IMR-90 (cell line): ENCODE data around the gene FRAS1. TPM values are rescaled to one million over a fixed set of nuclear protein-coding genes. Genes with fewer than 3 reads are reported as not detected.

ENCODE experiments used
- ATAC-seq: fragments of 200-7000 bp; cut with Tn5 transposase; 2 replicates; pipeline ENCODE4 v1.9.1; 2020; ENCODE audit warnings: low read depth, mild to moderate bottlenecking, moderate library complexity
- BruUV-seq: library from RNA; stranded (reverse); fragments of 400-500 nt; replicated peaks from 2 replicates; lab custom pipeline; 2021; lab: Mats Ljungman, UMichigan
- CTCF ChIA-PET: fragments of 300-600 bp; formaldehyde crosslinking; extraction: SDS; loops from one replicate; lab custom pipeline; 2021; ENCODE audit warnings: antibody characterized with exemption; lab: Yijun Ruan, JAX
- POLR2A ChIA-PET: fragments of 300-600 bp; sonication (Branson Sonifier 250); formaldehyde crosslinking; loops from one replicate; lab custom pipeline; 2022; ENCODE audit warnings: antibody characterized with exemption; ENCODE audit not compliant: unreplicated experiment; lab: Charles Lee
- DNase-seq: peaks from one replicate; pipeline ENCODE4 v3.0.0; 2013
- H2AFZ ChIP-seq: replicated peaks from 2 replicates; pipeline ENCODE3; 2013; ENCODE audit warnings: low read length, mild to moderate bottlenecking; ENCODE audit not compliant: poor library complexity
- H2AK5ac ChIP-seq: 2 replicates; pipeline ENCODE4 v1.6.1; 2013; ENCODE audit warnings: low read depth, low read length, inconsistent platforms
- H2AK9ac ChIP-seq: replicated peaks from 2 replicates; pipeline ENCODE3; 2013; ENCODE audit warnings: mild to moderate bottlenecking, low read depth, low read length, moderate library complexity; ENCODE audit not compliant: poor library complexity
- H2BK120ac ChIP-seq: 2 replicates; pipeline ENCODE4 v1.6.1; 2013; ENCODE audit warnings: low read depth, low read length, inconsistent platforms
- H2BK15ac ChIP-seq: 3 replicates; pipeline ENCODE4 v1.6.1; 2013; ENCODE audit warnings: low read depth, low read length, inconsistent platforms
- H2BK20ac ChIP-seq: 2 replicates; pipeline ENCODE4 v1.6.1; 2013; ENCODE audit warnings: low read depth, mild to moderate bottlenecking, inconsistent platforms, low read length, moderate library complexity
- H2BK5ac ChIP-seq: 2 replicates; pipeline ENCODE4 v1.6.1; 2013; ENCODE audit warnings: mild to moderate bottlenecking, low read depth, low read length, inconsistent platforms; ENCODE audit not compliant: poor library complexity, severe bottlenecking
- H3K14ac ChIP-seq: replicated peaks from 2 replicates; pipeline ENCODE4 v1.6.1; 2013; ENCODE audit warnings: low read depth, low read length, inconsistent platforms
- H3K18ac ChIP-seq: 2 replicates; pipeline ENCODE4 v1.6.1; 2013; ENCODE audit warnings: low read depth, low read length, control low read depth
- H3K23ac ChIP-seq: 2 replicates; pipeline ENCODE4 v1.6.1; 2013; ENCODE audit warnings: low read depth, low read length, inconsistent platforms
- H3K27ac ChIP-seq: 2 replicates; pipeline ENCODE4 v1.5.1; 2013; ENCODE audit warnings: mild to moderate bottlenecking, control low read depth, low read length; ENCODE audit not compliant: insufficient read depth
- H3K27me3 ChIP-seq: 2 replicates; pipeline ENCODE4 v1.6.1; 2013; ENCODE audit warnings: low read length; ENCODE audit not compliant: control insufficient read depth, insufficient read depth
- H3K36me3 ChIP-seq: 2 replicates; pipeline ENCODE4 v1.6.1; 2013; ENCODE audit warnings: low read length, mixed read lengths; ENCODE audit not compliant: control insufficient read depth, insufficient read depth
- H3K4ac ChIP-seq: 2 replicates; pipeline ENCODE4 v1.6.1; 2013; ENCODE audit warnings: low read depth, low read length, inconsistent platforms
- H3K4me1 ChIP-seq: 2 replicates; pipeline ENCODE4 v1.6.1; 2013; ENCODE audit warnings: low read length, mixed read lengths; ENCODE audit not compliant: control insufficient read depth, insufficient read depth
- H3K4me2 ChIP-seq: 2 replicates; pipeline ENCODE4 v1.6.1; 2013; ENCODE audit warnings: low read depth, mild to moderate bottlenecking, control low read depth, low read length, moderate library complexity
- H3K4me3 ChIP-seq: 2 replicates; pipeline ENCODE4 v1.5.1; 2013; ENCODE audit warnings: low read depth, mild to moderate bottlenecking, control low read depth, low read length, moderate library complexity; ENCODE audit not compliant: insufficient read depth
- H3K56ac ChIP-seq: 2 replicates; pipeline ENCODE4 v1.6.1; 2013; ENCODE audit warnings: low read length, inconsistent platforms; ENCODE audit not compliant: insufficient read depth; ENCODE audit errors: extremely low read depth
- H3K79me1 ChIP-seq, 2 experiments: 2 replicates each; pipeline ENCODE4 v1.6.1; 2013; ENCODE audit warnings: low read length in 2 of 2, inconsistent platforms in 1 of 2, low read depth in 1 of 2
- H3K9ac ChIP-seq: 2 replicates; pipeline ENCODE4 v1.6.1; 2013; ENCODE audit warnings: low read depth, low read length, control low read depth
- H3K9me1 ChIP-seq: 2 replicates; pipeline ENCODE4 v1.6.1; 2013; ENCODE audit warnings: low read length, inconsistent platforms; ENCODE audit not compliant: insufficient read depth
- H3K9me3 ChIP-seq: 2 replicates; pipeline ENCODE4 v1.6.1; 2013; ENCODE audit warnings: low read length; ENCODE audit not compliant: control insufficient read depth, insufficient read depth
- H4K20me1 ChIP-seq: 2 replicates; pipeline ENCODE4 v1.6.1; 2013; ENCODE audit warnings: low read length, inconsistent platforms; ENCODE audit not compliant: insufficient read depth
- H4K5ac ChIP-seq: 2 replicates; pipeline ENCODE4 v1.6.1; 2013; ENCODE audit warnings: mild to moderate bottlenecking, low read depth, low read length, control low read depth
- H4K8ac ChIP-seq, 2 experiments: 2 replicates each; pipeline ENCODE4 v1.6.1; 2013; ENCODE audit warnings: low read depth in 2 of 2, low read length in 2 of 2, control low read depth in 1 of 2, inconsistent platforms in 1 of 2
- H4K91ac ChIP-seq: 2 replicates; pipeline ENCODE4 v1.6.1; 2013; ENCODE audit warnings: low read depth, low read length, inconsistent platforms; ENCODE audit not compliant: insufficient read depth
- BHLHE40 ChIP-seq: fragments of 150-350 bp; IDR thresholded peaks from 2 replicates; pipeline ENCODE4 v1.6.1; 2016; ENCODE audit warnings: mild to moderate bottlenecking, low read depth, low read length
- CHD1 ChIP-seq: IDR thresholded peaks from 2 replicates; pipeline ENCODE4 v1.6.1; 2012; ENCODE audit warnings: low read depth, low read length, improper control_type of control experiment
- CTCF ChIP-seq: conservative IDR thresholded peaks from 2 replicates; pipeline ENCODE4 v1.5.1; 2012; ENCODE audit warnings: mild to moderate bottlenecking, low read depth, low read length, improper control_type of control experiment
- FOS ChIP-seq: fragments of 150-350 bp; IDR thresholded peaks from 2 replicates; pipeline ENCODE4 v1.6.1; 2016; ENCODE audit warnings: low read depth, low read length
- MAFK ChIP-seq: IDR thresholded peaks from 2 replicates; pipeline ENCODE4 v1.6.1; 2012; ENCODE audit warnings: low read depth, low read length, improper control_type of control experiment
- MAZ ChIP-seq: IDR thresholded peaks from 2 replicates; pipeline ENCODE4 v1.6.1; 2012; ENCODE audit warnings: low read depth, mild to moderate bottlenecking, low read length, improper control_type of control experiment, moderate library complexity, borderline replicate concordance
- MXI1 ChIP-seq: IDR thresholded peaks from 2 replicates; pipeline ENCODE4 v1.6.1; 2012; ENCODE audit warnings: low read depth, mild to moderate bottlenecking, low read length, moderate library complexity, borderline replicate concordance
- NFE2L2 ChIP-seq: fragments of 150-350 bp; IDR thresholded peaks from 2 replicates; pipeline ENCODE4 v1.6.1; 2016; ENCODE audit warnings: low read depth, mild to moderate bottlenecking, low read length
- POLR2A ChIP-seq: IDR thresholded peaks from 2 replicates; pipeline ENCODE4 v1.6.1; 2012; ENCODE audit warnings: mild to moderate bottlenecking, low read depth, low read length
- RAD21 ChIP-seq: IDR thresholded peaks from 2 replicates; pipeline ENCODE4 v1.6.1; 2012; ENCODE audit warnings: low read length, improper control_type of control experiment
- RCOR1 ChIP-seq: IDR thresholded peaks from 2 replicates; pipeline ENCODE4 v1.6.1; 2012; ENCODE audit warnings: mild to moderate bottlenecking, low read length, improper control_type of control experiment; ENCODE audit not compliant: insufficient replicate concordance
- RFX5 ChIP-seq: IDR thresholded peaks from 2 replicates; pipeline ENCODE4 v1.8.0; 2012; ENCODE audit warnings: low read depth, mild to moderate bottlenecking, low read length, moderate library complexity
- WGBS, 2 experiments: methylation state at CpG; one replicate each; pipeline versions ENCODE4 v1.1.5 to v1.1.7; 2013; ENCODE audit warnings: missing lambda C conversion rate in 2 of 2; ENCODE audit not compliant: insufficient read length in 1 of 2; ENCODE audit errors: extremely low coverage in 2 of 2; 5-methylcytosine and 5-hydroxymethylcytosine counted together
- dilution Hi-C: fragments of 300-500 bp; cut with HindIII; formaldehyde crosslinking; loops from one replicate; pipeline ENCODE4 v1.14.3; 2018; ENCODE audit warnings: low sequenced_read_pairs; ENCODE audit not compliant: unreplicated experiment
- in situ Hi-C: fragments of 300-500 bp; cut with MboI; formaldehyde crosslinking; loops from 3 replicates; pipeline ENCODE4 v1.14.3; 2019; ENCODE audit warnings: low sequenced_read_pairs, inconsistent platforms, mixed read lengths
- intact Hi-C: fragments of 100-400 bp; cut with micrococcal nuclease; formaldehyde crosslinking; loops from 2 replicates; pipeline ENCODE4 v1.10.0; 2022
- polyA plus RNA-seq, 3 experiments: library from polyadenylated mRNA; depleted of rRNA; stranded (reverse); fragments of >200 nt; gene quantifications; 2 replicates each; pipeline ENCODE4 v1.2.3, GENCODE V29; 2012; ENCODE audit warnings: low replicate concordance in 1 of 3
- total RNA-seq: library from RNA; depleted of rRNA; stranded (reverse); fragments of >200 nt; gene quantifications from 2 replicates; pipeline ENCODE4 v1.2.3, GENCODE V29; 2012
- TF ChIP-seq, protein P1 (sequence below): fragments of 150-350 bp; IDR thresholded peaks from 2 replicates; pipeline ENCODE4 v1.6.1; 2017; ENCODE audit warnings: mild to moderate bottlenecking, antibody characterized with exemption, low read length, low read depth

FRAS1 gene
- total and polyA plus RNA-seq, 2 of the 4 experiments (the other 2 are of a cell fraction), result under 0.01 to 0.03 TPM

- TF ChIP-seq MXI1, result no peak
Measured at GRCh38 chr4:78336093-78336943, 279.2 kb downstream of the FRAS1 start (continued).

- Histone ChIP-seq H3K56ac (no peak overlapping the region), H2BK5ac (no peak overlapping the region), H2AFZ (no peak overlapping the region), H3K4ac (no peak overlapping the region), H4K20me1 (no peaks in the 10 kb centered on the region), H3K4me3 (no peak overlapping the region), H2BK20ac (no peak overlapping the region), H3K14ac (no peak overlapping the region), H2AK5ac (no peak overlapping the region), H3K9me1 (no peaks in the 10 kb centered on the region), H3K9ac (no peak overlapping the region), H2BK15ac (no peak overlapping the region), H4K5ac (no peak overlapping the region), H3K27ac (no peak overlapping the region), H2BK120ac (no peak overlapping the region), H3K27me3 (peaks cover 9% of the 10 kb centered on the region), H3K4me2 (no peak overlapping the region), H3K79me1 (no peaks in the 10 kb centered on the region), H3K9me3 (no peaks in the 10 kb centered on the region), H4K8ac (no peak overlapping the region), H3K23ac (no peak overlapping the region), H4K91ac (no peak overlapping the region), H3K4me1 (no peaks in the 10 kb centered on the region), H3K18ac (no peak overlapping the region), H3K36me3 (no peaks in the 10 kb centered on the region), H2AK9ac (no peak overlapping the region)
- WGBS, 2 experiments, result no CpG with 5 or more reads among the region's 9 CpGs
- no TSS peak for BruUV-seq
- DNase-seq (no peak), ATAC-seq (no peak)
- intact Hi-C loops, result no loop called here
- CTCF ChIA-PET, result no interaction called here
- POLR2A ChIA-PET, result no interaction called here
- dilution Hi-C loops, result no loop called here
- in situ Hi-C loops, result no loop called here
- no peak for TF ChIP-seq BHLHE40
- TF ChIP-seq MAZ, result no peak
- no peak for TF ChIP-seq RFX5
- no peak for TF ChIP-seq CTCF
- no peak for TF ChIP-seq FOS
- no peak for TF ChIP-seq NFE2L2
- TF ChIP-seq POLR2A, result no peak
- no peak for TF ChIP-seq RAD21
- no peak for TF ChIP-seq MAFK
- no peak for TF ChIP-seq CHD1
- TF ChIP-seq RCOR1, result no peak
- TF ChIP-seq, protein P1, sequence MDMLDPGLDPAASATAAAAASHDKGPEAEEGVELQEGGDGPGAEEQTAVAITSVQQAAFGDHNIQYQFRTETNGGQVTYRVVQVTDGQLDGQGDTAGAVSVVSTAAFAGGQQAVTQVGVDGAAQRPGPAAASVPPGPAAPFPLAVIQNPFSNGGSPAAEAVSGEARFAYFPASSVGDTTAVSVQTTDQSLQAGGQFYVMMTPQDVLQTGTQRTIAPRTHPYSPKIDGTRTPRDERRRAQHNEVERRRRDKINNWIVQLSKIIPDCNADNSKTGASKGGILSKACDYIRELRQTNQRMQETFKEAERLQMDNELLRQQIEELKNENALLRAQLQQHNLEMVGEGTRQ, result no peak
Measured at GRCh38 chr4:78337244-78338020, 280.3 kb downstream of the FRAS1 start.
